ENCODE data around the gene DLX1.
"Not testable (repeated sequence)": the region's sequence is repeated elsewhere in the genome, so short reads cannot be mapped to it uniquely, and the experiment has no call there.

The DLX1 gene

DNA sequence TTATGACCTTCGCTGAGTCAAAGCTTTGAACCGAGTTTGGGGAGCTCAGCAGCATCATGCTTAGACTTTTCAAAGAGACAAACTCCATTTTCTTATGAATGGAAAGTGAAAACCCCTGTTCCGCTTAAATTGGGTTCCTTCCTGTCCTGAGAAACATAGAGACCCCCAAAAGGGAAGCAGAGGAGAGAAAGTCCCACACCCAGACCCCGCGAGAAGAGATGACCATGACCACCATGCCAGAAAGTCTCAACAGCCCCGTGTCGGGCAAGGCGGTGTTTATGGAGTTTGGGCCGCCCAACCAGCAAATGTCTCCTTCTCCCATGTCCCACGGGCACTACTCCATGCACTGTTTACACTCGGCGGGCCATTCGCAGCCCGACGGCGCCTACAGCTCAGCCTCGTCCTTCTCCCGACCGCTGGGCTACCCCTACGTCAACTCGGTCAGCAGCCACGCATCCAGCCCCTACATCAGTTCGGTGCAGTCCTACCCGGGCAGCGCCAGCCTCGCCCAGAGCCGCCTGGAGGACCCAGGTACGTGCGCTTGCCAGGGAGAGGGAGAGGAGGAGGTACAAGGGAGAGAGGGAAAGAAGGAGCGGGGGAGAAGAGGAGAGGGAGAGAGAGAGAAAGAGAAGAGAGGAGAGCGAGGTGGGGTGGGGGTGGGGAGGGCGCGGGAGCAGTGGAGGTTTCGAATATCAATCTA lies at the start of gene DLX1:
Gene DLX1 (plus strand): TSS at position 48 of the 700 bp plus-strand sequence. CDS start 171 bp downstream, at position 219.
- DNase-seq: no peak

DNA sequence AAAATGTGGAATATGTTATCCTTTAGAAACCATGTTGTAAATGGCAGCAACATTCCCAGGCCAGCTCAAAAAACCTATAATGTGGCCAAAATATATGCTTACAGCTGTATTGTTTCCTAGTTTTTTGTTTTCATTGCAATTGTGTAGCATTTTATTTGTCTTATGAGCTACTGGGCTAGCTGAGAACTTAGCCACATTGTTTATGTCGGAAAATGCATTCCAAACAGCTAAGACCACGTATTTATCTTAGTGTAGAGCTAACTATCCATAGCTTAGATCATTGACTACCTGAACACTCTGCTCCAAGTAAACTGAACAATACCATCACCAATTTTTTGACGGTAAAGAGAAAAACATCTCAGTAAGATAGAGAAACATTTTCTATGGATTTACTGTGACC lies 47.2 kb upstream of the DLX1 start:
- DNase-seq: no peak

GRCh38 chr2:172038604-172039003 lies 46.7 kb upstream of the DLX1 start:
- no peak for DNase-seq

DNA sequence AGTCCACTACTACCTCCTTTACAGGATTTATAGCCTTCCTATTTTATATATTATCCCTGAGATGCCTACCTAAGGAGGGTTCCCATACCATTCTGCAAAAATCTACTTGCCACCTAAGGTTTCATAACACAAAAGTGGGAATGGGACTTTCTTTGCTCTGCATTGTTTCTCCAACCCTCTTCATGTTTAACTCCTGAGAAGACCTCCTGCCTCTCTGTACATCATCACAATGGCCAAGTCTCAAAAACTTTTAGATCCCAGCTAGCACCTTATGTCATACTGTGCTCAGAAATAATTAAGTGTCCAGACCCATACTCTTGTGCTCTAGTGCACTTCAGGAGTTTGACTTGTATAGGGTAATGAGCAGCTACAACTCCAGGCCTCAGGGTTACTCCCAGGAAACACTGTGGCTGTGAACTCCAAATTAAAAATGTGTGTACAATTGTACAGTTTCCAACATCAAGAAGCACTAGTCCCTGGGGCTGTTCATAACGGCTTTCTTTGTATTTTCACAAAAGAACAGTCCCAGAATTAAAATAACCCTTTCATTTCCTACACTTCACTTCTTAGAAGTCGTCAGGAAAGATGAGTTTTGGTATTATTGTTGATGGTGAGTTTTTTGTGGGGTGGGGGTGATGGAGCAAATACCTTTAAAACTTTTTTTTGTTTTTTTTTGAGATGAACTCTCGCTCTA lies 46.1 kb upstream of the DLX1 start:
- no peak for DNase-seq

GRCh38 chr2:172040311-172040710 lies 45.0 kb upstream of the DLX1 start:
- no peak for DNase-seq

- no peak for DNase-seq
These were observed 39.1 kb upstream of the DLX1 start for GRCh38 chr2:172046080-172046678.

DNA sequence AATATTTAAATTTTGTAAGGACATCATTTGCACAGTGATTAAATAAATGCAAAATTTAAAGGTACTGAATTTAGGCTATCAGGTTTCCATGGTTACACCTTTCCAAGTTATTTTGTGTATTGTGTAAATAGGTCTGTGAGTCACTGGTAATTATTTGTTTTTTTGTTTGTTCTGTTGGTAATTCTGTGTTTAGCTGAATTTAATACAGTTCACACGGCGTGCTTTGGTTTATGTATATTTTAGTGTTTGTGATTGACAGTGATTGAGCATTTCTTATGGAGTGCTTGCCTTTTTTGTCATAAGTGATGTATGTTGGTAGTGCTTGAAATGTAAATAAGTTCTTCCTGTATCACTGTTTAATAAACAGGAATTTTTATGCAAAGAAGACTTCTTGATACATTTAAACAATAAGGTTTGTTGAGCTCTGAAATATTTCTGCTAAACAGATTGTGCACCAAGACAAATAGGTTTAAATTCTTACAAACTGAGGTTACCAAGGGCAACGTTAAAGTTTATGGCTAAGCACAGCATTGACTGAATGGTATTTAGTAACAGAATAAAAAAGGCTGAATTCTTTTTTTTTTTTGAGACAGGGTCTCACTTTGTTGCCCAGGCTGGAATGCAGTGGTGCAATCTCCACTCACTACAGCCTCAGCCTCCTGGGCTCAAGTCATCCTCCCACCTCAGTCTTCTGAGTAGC lies 38.3 kb upstream of the DLX1 start:
- no peak for DNase-seq

DNA sequence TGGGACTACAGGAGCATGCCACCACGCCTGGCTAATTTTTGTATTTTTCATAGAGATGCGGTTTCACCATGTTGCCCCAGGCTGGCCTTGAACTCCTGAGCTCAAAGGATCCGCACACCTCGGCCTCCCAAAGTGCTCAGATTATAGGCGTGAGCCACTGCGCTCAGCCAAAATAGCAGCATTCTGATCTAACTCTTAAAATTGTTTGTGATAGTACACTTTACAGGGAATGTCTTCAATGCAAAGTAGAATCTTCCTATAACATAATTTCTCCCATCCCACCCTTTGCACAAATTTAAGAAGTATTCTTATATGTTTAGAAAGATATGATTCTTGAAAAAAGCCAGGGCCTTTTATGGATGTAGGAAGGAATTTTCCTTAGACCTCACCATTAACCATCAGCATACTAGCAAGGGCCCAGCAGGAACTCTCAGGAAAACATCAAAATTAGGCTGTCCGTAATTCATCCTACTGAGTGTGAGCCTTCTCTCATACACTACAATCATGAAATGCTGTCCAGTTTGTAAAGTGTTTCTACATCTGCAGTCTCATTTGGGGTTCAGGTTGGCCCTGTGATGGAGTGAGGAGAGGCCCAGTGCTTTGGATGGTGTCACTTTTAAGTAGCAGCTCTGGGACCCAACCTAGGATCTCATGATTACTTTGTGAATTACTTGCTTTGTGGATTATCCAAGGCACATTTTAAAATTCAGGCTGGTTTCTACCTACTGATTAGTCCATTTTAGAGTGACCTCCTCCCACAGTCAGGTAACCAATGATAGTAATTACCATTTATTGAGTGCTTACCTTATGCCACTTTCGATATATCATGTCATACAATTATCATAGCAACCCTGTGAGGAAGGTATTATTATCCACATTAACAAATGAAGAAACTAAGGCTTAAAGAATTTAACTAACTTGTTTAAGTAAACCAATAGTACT lies 37.5 kb upstream of the DLX1 start:
- no peak for DNase-seq

DNA sequence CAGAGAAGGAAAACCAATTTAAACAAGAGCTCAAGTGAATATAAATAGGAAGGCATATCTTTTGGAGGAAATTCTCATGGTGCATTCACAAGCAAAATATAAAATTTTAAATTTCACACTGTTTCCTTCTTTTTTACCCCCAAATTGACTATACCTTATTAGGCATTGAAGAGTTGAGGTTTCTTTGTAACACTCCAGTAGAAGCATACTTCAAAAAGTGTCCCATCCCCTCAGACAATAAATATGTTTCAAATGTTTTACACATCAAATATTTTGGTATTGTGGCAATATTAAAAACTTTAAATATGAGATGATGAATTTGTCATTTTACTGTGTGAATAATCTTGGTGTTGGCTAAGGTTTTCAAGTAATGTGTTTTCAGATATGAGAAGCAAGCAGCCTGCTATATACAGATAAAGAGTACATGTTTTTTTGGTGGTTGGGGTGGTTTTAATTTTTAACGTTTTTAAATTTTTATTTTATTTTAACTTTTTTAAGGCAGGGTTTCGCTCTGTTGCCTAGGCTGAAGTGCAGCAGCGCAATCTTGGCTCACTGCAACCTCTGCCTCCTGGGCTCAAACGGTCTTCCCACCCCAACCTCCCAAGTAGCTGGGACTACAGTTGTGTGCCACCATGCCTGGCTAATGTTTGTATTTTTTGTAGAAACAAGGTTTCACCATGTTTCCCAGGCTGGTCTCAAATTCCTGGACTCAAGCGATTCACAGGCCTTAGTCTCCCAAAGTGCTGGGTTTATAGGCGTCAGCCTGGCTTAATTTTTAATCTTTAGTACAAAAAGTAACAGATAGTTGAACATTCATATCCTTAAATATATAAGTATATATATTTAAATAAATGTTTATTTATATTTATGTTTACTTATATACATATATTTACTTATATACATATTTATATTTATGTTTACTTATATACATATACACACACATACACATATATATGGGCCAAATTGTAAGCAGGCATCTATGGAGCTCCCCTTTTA lies 36.5 kb upstream of the DLX1 start:
- DNase-seq: no peak

GRCh38 chr2:172049567-172050120 lies 35.7 kb upstream of the DLX1 start:
- DNase-seq: no peak

GRCh38 chr2:172050479-172051125 lies 34.7 kb upstream of the DLX1 start:
- no peak for DNase-seq

GRCh38 chr2:172052000-172052983 lies 33.0 kb upstream of the DLX1 start:
- DNase-seq: no peak

DNA sequence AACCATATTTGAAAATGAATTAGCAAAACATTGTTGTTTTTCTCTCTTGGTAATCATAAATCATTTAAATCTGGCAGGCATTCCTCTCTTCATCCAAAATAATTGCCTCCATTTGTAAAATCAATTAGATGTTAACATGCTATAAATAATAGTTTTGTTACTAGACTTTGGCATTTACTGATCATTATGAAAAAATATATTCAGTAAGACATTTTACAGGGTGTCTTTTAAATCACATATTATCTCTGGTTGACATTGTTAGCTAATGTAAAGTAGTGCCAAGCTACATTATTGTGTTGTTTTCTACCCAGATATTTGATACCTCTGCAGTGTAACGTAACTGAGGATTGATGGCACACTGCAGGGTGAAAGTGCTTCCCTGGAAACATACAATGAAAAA lies 31.8 kb upstream of the DLX1 start:
- no peak for DNase-seq

DNA sequence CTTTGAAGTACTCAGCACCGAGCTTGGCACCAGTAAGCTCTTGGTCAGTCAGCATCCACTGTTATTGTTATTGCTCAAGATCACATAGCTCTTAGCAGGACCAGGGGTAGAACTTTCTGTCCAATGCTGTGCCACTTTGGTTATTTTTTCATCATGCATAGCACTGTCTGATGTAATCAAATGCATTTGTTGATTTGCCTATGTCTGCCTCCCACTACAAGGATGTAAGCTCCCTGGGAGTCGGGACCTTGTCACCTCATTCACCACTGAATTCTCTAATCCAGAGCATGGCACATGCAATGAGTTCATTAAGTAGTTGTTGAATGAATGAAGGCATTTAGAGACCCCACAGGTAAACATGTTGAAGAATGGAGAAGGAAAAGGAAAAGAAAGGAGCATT lies 29.0 kb upstream of the DLX1 start:
- DNase-seq: no peak

GRCh38 chr2:172058660-172059059 lies 26.6 kb upstream of the DLX1 start:
- DNase-seq: no peak

DNA sequence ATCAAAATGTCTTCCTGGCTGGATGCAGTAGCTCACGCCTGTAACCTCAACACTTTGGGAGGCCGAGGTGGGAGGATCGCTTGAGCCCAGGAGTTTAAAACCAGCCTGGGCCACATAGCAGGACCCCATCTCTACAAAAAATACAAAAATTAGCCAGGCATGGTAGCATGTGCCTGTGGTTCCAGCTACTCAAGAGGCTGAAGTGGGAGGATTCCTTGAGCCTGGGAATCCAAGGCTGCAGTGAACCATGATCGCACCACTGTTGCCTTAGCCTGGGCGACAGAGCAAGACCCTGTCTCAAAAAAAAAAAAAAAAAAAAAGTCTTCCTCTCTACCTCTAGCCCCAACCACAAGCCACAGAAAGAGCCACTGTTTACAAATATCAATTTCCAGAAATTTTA lies 25.2 kb upstream of the DLX1 start:
- DNase-seq: not testable (repeated sequence)

- no peak for DNase-seq
These were observed 22.8 kb upstream of the DLX1 start for GRCh38 chr2:172062402-172063004.

DNA sequence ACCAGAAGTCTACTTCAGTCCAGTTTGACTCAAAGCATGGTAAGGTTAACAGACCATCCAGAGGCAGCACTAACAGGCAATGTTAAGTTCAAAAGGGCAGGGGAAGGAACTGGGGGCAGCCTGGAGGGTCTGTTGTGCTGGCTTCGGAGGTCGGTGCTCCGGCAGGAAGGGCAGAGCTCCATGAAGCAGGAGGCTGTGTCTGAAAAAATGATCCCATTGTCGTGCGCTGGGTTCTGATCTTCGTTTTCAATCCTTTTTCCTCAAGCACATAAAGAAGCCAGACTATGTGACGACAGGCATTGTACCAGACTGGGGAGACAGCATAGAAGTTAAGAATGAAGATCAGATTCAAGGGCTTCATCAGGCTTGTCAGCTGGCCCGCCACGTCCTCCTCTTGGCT lies 21.9 kb upstream of the DLX1 start:
- DNase-seq: no peak

DNA sequence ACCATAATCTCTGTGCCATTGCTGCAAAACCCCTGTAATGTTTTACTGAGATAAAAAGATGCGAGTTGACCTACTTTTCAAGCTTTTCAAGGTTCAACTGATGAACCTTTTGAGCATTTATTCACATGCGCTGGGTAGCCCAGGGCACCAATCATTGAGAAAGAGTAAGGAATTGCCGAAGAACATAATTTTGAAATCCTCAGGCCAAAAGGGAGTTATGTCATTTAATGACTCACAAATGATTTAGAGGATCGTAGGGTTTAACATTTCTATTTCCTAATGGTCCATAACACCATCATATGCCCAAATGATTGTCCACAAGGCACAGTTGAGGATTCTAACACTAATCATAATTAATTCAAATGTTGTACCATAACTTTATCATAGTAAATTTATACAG lies 20.2 kb upstream of the DLX1 start:
- no peak for DNase-seq

Measured in NCI-H1694 (cell line).